Ascending aorta (tissue), 2 donors: ENCODE measurements around the gene IL12B. TPM values are rescaled to one million over a fixed set of nuclear protein-coding genes. Genes with fewer than 3 reads are reported as not detected.
A peak's percentile ranks its signal among the peaks of the same experiment; 100 is the strongest.

ENCODE experiments used
- DNase-seq, 2 donors: peaks; one replicate each; pipeline ENCODE4 v3.0.0-alpha.2; 2019; ENCODE audit warnings: low spot score in 2 of 2
- H3K27ac ChIP-seq, 2 donors: fragments of 200-600 bp; sonication (generic); one replicate each; pipeline ENCODE4 v1.5.1; 2016 to 2017; ENCODE audit warnings: mild to moderate bottlenecking in 1 of 2
- H3K27me3 ChIP-seq: fragments of 200-600 bp; sonication (generic); one replicate; pipeline ENCODE4 v1.5.1; 2017
- H3K36me3 ChIP-seq, 2 donors: fragments of 200-600 bp; sonication (generic); one replicate each; pipeline ENCODE4 v1.5.1; 2016
- H3K4me1 ChIP-seq, 2 donors: fragments of 200-600 bp; sonication (generic); one replicate each; pipeline ENCODE4 v1.5.1; 2016 to 2017; ENCODE audit warnings: mild to moderate bottlenecking in 1 of 2
- H3K4me3 ChIP-seq, 2 donors: fragments of 200-600 bp; sonication (generic); one replicate each; pipeline ENCODE4 v1.5.1; 2016 to 2017; ENCODE audit warnings: mild to moderate bottlenecking in 1 of 2
- H3K9me3 ChIP-seq, 2 donors: fragments of 200-600 bp; sonication (generic); one replicate each; pipeline ENCODE4 v1.5.1; 2016
- CTCF ChIP-seq, 3 experiments: fragments of 200-600 bp in 2 of 3; fragments of 450-650 bp in 1 of 3; sonication (generic) in 2 of 3; IDR thresholded peaks; one replicate each; pipeline ENCODE4 v1.5.1; 2016 to 2019; ENCODE audit warnings: antibody characterized with exemption in 3 of 3, mild to moderate bottlenecking in 1 of 3, moderate library complexity in 1 of 3
- intact Hi-C: fragments of 100-400 bp; cut with DNase I; formaldehyde crosslinking; loops from one replicate; pipeline ENCODE4 v1.15.1; 2023
- total RNA-seq: library from RNA; depleted of rRNA; stranded (reverse); fragments of >200 nt; gene quantifications from one replicate; pipeline ENCODE4 v1.1.0, GENCODE V29; 2016

Gene IL12B
- total RNA-seq, 1 donor from 2014 or later: not detected

GRCh38 chr5:159337016-159337955 lies 7.0 kb upstream of the IL12B start:
- no peak overlapping the region for H3K4me3 ChIP-seq
- intact Hi-C loops: no loop called here
- no peaks in the 10 kb centered on the region for H3K36me3 ChIP-seq
- TF ChIP-seq CTCF (IDR thresholded peaks at IDR 0.05): no peak
- no peaks in the 10 kb centered on the region for H3K27me3 ChIP-seq
- H3K9me3 ChIP-seq: no peaks in the 10 kb centered on the region
- H3K27ac ChIP-seq: no peak overlapping the region
- no peak for DNase-seq
- H3K4me1 ChIP-seq: no peaks in the 10 kb centered on the region

DNA sequence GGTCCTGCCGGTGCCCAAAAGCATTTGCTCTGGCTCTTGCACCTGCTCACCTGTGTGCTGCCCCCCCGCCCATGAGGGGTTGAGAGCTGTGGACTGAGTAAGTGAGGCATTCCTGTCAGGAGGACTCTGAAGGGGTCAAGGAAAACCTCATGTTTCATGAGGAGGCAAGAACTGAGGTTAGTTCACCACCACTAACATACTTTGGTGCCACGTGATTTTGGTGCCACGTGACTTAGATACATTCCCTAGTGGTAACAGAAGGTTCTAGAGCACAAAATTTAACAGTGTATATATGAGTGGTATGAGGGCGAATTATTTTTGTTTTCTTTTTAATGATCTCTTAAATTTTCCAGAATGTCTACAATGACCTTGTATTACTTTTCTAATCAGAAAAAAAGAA lies 6.3 kb upstream of the IL12B start:
- intact Hi-C loops: no loop called here
- Histone ChIP-seq H3K4me3 (no peak overlapping the region), H3K36me3 (no peaks in the 10 kb centered on the region), H3K27ac (no peak overlapping the region), H3K9me3 (no peaks in the 10 kb centered on the region), H3K27me3 (no peaks in the 10 kb centered on the region), H3K4me1 (peaks cover 0 to 2% of the 10 kb centered on the region in 2 donors)
- no peak for DNase-seq
- TF ChIP-seq CTCF (IDR thresholded peaks at IDR 0.05): no peak

GRCh38 chr5:159333545-159333925 lies 3.2 kb upstream of the IL12B start:
- H3K27ac ChIP-seq: no peak overlapping the region
- H3K27me3 ChIP-seq: no peaks in the 10 kb centered on the region
- DNase-seq: no peak
- no peak overlapping the region for H3K4me3 ChIP-seq
- intact Hi-C loops: no loop called here
- H3K36me3 ChIP-seq: no peaks in the 10 kb centered on the region
- no peak for TF ChIP-seq CTCF (IDR thresholded peaks at IDR 0.05)
- no peaks in the 10 kb centered on the region for H3K9me3 ChIP-seq
- H3K4me1 ChIP-seq: peaks cover 0 to 7% of the 10 kb centered on the region in 2 donors

DNA sequence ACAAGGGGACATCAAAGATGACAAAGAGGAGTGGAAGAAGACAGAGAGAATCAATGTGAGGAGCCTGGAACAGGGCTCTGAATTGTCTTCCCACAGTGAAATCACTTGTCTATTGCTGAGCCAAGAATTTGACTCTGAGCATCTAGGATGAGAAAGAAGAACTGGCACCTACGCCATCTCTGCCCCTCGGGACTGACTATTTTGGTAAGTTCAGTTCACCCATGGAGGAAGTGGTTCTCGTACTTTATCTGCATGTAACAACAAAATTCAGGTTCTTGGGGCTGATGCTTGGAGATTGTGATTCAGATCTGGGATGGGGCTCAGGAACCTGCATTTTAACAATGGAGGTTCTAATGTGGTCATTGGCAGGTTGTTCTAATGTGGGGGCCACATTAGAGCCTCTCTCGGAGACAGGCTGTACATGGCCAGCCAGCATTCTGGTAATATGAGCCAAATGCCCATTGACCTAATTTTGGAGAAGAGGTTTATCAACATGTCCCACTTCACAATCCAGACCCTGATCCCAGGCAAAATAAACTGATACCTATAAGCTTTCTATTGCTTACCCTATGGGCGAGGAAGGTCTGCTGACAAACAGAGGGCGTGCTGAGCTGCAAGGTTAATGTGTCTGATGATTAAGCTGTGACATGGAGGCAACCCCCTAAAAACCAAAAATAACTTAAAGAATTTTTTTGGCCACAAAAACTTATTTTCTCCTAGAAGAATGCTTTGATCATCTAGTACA lies 2.7 kb upstream of the IL12B start:
- TF ChIP-seq CTCF (IDR thresholded peaks at IDR 0.05): no peak
- Histone ChIP-seq H3K4me1 (peaks cover 0 to 7% of the 10 kb centered on the region in 2 donors), H3K36me3 (no peaks in the 10 kb centered on the region), H3K27me3 (no peaks in the 10 kb centered on the region), H3K4me3 (no peak overlapping the region), H3K27ac (no peak overlapping the region), H3K9me3 (no peaks in the 10 kb centered on the region)
- intact Hi-C loops: no loop called here
- DNase-seq: no peak

GRCh38 chr5:159331093-159331973 lies 1.0 kb upstream of the IL12B start:
- Histone ChIP-seq H3K4me3 (peak overlapping the region; percentile 49 to 65), H3K4me1 (peaks cover 0 to 7% of the 10 kb centered on the region in 2 donors), H3K27ac (no peak overlapping the region), H3K36me3 (no peaks in the 10 kb centered on the region), H3K27me3 (no peaks in the 10 kb centered on the region), H3K9me3 (no peaks in the 10 kb centered on the region)
- intact Hi-C loops: no loop called here
- TF ChIP-seq CTCF (IDR thresholded peaks at IDR 0.05): peak; percentile 61 to 73 (median 71)
- DNase-seq: peak in 1 of 2 donors; percentile 72
